ENCODE measurements around the gene AIRE.
"Not testable (repeated sequence)": the region's sequence is repeated elsewhere in the genome, so short reads cannot be mapped to it uniquely, and the experiment has no call there.

Gene AIRE

DNA sequence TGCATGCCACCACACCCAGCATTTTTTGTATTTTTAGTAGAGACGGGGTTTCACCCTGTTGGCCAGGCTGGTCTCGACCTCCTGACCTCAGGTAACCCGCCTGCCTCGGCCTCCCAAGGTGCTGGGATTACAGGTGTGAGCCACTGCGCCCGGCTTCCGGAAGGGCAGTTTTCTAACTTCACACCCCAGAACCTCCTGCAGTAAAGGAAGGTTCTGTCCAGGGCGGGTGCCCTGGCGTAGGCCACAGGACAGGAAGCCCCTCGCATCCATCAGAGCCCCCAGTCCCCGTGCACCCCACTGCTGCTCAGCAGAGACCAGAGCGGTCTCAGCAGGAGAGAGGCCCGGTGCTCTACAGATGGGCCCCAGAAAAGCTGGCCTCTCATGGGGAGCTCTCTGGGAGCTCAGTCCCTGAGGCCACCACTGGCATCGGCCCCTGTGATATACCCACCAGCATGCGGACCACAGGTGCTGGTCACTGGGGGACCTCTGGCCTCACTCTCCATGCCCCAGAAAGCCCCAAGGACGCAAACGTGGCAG lies 19.9 kb upstream of the AIRE start:
- FAIRE-seq (no peak), DNase-seq (ENCODE audit: low spot score) (no peak)

DNA sequence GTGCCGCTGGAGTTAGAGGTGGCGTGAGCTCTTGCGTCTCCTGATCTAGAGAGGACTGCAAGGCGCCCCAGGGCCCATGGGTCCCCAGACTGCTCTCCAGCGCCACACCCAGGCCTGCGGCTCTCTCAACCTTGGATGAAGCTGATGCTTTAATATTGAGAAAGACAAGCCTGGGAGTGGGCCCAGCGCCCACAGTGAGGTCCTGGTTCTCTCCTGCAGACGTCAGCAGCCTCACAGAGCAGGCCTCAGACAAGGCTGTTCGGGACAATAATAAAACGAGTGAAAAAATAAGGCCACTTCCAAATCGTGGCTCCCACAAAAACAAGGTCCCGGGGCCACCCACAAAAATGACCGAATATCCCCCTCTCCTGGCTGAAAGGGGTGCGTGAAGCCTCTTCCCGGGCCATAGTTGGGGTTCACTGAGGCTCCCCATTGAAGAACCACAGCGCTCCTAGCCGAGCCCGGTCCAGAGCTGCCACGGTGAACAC lies 18.0 kb upstream of the AIRE start:
- DNase-seq (ENCODE audit: low spot score): no peak
- no peak for FAIRE-seq

DNA sequence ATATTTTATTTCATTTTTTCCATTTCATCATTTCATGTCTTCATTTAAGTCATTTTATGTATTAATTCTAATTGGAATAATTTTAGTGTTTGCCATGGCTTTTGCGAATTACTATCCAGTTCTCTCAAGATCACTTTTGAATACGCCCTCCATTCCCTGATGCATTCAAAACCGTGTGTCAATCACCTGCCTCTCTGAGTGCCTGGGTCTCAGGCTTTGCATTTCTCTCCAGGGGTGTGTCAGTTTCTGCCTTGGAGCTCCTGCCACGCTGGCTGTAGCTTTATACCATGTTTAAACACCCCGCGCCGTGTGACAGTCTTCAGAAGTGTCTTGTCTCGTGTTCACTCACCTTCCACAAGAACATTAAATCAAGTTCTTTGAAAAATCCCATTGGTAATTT lies 16.6 kb upstream of the AIRE start:
- no peak for DNase-seq (ENCODE audit: low spot score)
- no peak for FAIRE-seq

DNA sequence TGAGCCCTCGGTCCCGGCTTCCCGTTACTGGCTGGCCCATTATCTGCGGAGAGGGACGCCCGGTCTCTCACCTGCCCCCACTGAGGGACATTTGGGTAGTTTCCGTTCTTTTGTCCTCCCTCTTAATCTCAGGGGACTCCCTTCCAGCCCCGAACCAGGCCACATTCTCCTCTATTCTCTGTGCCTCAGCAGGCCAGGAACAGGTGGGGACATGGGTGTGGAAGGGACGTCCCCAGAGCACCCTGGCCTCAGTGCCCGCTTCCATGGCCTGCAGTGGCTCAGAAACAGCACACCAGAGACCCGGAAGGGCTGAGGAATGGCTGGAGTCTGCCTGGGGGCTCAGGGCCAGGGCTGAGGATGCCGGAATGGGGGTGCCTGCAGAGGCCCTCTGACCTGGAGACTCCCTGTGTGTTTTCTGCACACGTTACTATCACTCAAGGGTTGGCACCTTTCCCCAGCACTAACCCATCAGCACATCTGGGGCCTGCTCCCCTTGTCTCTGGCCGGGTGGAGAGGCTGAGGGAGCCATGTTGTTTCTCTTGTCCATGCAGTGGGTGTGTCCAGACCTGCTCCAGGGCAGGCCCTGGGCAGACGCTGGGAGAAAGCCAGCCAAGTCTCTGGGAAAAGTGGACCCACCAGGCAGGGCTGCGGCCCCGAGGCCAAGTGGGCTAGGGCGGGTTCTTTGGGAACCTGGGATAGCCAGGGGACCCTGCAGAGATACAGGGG lies 14.0 kb upstream of the AIRE start:
- DNase-seq (ENCODE audit: low spot score) (no peak), FAIRE-seq (no peak)

DNA sequence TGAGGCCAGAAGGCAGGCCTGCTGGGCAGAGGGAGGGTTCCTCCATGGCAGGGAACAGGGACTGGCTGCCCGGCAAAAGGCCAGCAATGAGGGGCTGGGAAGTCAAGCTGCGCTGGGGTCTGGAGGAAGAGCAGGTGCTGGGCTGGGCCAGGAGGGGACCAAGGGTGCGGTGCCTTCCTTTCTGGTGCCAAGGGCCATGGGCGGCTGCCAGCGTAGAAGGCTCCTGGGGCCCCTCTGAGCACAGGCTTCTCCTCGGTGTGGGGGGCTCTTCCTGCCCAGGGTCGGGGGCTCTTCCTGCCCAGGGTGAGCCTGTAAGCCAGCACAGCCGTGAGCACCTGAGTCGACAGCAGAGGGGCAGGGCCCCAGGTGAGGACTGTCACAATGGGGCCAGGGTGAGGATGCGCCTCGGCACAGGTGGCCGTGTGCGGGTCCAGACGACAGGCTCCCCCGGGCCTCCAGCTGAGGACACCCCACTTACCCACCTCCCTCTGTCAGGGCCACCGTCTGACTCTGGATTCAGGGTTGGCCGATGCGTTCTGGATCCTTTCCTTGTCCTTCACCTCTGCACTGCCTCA lies 13.3 kb upstream of the AIRE start:
- FAIRE-seq: no peak
- DNase-seq (ENCODE audit: low spot score): no peak

DNA sequence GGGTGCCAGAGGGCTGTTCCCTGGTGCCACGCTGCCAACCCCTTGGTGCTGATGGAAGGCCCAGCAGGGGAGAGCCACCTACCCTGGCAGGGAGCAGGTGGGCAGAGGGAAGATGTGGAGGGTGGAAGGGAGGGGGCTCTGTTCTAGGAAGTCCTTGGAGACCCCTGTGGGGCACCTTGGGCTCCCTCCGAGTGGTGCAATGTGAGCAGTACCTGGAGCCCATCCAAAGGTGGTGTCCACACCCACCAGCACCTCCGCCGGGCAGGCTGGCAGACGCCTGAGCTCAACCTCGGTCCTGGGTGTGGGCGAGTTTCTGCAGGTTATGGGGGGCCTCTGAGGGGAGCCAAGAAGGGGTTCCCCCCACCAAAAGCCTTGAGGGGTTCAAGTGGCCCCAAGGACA lies 12.6 kb upstream of the AIRE start:
- no peak for DNase-seq (ENCODE audit: low spot score)
- FAIRE-seq: no peak

DNA sequence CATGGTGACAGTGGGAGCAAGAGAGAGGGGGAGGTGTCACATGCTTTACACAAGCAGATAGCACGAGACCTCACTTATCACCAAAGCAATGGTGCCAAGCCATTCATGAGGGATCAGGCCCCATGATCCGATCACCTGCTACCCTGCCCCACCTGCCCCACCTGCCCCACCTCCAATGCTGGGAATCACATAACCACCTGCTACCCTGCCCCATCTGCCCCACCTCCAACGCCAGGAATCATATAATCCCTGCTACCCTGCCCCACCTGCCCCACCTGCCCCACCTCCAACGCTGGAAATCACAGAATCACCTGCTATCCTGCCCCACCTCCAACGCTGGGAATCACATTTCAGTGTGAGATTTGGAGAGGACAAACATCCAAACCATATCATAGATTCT lies 10.6 kb upstream of the AIRE start:
- FAIRE-seq (no peak), DNase-seq (ENCODE audit: low spot score) (no peak)

DNA sequence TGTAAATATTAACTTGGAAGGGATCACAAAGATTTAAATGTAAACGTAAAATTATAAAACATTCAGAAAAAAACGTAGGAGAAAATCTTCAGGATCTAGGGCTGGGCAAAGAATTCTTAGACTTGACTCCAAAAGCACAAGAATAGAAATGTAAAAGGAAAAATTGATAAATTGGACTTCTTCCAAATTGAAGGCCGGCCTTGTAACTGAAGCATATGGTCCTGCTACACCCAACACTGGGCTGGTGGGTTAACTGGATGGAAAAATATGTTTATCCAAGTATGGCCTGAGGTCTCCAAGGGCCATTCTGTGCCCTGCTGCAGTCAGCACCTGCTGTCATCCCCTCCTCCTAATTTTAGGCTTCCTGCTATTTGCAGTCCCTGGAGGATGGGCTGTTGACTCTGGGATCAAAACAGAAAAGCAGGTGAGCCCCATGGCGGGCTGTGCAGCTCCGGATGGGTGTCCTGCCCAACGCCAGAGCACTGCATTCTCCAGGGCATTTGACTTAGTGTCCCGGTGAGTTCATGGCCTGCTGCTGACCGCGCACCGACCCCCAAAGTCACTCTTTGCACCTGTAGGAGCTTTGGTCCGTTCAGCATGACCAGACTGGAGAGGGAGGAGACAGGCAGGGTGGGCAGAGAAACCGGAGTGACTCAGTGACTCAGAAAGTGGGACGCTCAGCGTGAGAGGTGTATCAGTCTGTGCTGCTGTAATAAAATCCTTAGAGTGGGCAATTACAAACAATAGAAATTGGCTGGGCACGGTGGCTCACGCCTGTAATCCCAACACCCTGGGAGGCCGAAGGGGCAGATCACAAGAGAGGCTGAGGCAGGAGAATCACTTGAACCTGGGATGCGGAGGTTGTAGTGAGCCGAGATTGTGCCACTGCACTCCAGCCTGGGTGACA lies 6.1 kb upstream of the AIRE start:
- no peak for FAIRE-seq

DNA sequence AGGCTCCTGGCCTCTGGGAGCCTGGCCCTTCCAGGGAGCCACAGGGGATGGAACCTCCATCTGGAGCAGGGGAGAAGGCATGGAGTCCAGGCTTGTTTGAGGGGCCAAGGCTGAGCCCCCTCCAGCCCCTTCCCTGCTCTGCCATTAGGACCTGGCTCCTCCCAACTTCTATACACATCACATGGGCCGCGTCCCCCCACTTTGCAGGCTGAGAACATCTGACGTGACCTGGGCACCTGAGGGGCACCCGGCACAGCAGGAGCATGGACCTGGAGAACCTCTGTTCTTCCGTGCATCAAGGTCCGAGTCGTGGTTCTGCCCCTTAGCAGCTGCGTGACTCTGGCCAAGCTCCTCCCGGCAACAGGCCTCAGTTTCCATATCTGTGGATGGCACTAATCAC lies 3.9 kb upstream of the AIRE start:
- DNase-seq (ENCODE audit: low spot score) (no peak), FAIRE-seq (no peak)

More for the DNA sequence above, 6.1 kb upstream of the AIRE start:
- DNase-seq (ENCODE audit: low spot score): no peak

DNA sequence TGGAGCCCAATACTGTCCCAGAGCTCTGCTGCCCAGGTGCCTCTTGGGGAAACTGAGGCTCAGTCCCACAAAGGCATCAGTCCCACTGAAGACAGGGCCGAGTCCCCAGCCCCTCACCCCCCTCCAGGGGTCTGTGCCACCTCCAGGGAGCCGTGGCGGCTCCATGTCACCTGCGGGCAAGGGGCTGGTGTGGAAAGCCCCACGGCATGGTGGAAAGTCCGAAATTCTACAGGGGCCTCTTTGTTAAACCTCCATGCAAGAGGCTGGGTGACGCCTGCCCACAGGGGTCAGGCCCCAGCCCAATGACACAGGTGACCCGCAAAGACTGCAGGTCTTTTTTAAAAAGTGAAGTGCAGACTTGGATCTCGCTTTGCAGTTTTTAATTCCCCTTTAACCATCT lies 3.3 kb upstream of the AIRE start:
- FAIRE-seq (no peak), DNase-seq (ENCODE audit: low spot score) (no peak)

DNA sequence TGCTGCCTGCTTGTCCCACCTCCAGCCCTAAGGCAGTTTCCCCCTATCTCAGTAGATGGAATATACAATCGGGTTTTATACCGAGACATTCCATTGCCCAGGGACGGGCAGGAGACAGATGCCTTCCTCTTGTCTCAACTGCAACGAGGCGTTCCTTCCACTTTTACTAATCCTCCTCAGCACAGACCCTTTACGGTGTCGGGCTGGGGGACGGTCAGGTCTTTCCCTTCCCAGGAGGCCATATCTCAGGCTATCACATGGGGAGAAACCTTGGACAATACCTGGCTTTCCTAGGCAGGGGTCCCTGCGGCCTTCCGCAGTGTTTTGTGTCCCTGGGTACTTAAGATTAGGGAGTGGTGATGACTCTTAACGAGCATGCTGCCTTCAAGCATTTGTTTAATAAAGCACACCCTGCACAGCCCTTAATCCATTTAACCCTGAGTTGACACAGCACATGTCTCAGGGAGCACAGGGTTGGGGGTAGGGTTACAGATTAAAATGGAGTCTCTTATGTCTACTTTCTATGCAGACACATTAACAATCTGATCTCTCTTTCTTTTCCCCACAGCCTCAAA lies 2.4 kb upstream of the AIRE start:
- FAIRE-seq; DNase-seq (ENCODE audit: low spot score): not testable (repeated sequence)

DNA sequence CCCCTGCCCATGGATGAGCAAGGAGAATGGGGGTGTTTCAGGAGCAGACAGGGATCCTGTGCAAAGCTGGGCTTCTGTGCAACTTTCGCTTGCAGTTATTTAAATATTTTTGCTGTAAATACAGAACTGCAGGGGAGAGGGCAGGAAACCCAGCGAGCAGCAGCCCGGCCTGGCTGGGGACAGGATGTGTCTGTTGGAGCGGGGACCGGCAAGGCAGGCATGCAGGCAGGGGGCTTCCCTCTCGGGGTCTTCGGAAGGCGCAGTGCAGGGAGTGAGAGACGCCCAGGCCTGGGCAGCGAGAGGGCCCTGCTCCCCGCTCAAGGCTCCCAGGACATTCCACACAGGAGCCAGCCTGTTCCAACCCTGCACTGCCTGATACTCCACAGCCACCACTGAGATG lies 1.7 kb upstream of the AIRE start:
- DNase-seq (ENCODE audit: low spot score) (no peak), FAIRE-seq (no peak)

DNA sequence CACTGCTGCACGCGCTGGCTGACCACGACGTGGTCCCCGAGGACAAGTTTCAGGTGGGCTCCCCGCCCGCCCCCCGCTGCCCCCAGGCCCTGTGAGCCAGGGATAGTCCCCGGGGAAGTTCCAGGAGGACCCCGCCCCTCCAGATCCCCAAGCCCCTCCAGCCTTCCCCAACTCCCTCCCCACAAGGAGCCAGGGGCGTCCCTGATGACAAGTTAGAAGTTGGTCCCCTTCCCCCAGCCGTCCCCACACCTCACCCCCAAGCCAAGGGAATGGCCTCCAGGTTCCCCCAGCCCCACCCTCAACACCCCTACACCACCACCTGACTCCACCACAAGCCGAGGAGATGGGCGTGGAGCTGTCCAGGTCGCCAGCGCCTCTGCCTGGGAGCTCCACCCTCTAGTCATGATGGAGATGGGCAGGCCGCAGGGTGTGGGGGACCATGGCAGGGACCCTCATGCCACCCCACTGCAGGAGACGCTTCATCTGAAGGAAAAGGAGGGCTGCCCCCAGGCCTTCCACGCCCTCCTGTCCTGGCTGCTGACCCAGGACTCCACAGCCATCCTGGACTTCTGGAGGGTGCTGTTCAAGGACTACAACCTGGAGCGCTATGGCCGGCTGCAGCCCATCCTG lies 525 bp downstream of the AIRE start:
- DNase-seq (ENCODE audit: low spot score): no peak
- no peak for FAIRE-seq

DNA sequence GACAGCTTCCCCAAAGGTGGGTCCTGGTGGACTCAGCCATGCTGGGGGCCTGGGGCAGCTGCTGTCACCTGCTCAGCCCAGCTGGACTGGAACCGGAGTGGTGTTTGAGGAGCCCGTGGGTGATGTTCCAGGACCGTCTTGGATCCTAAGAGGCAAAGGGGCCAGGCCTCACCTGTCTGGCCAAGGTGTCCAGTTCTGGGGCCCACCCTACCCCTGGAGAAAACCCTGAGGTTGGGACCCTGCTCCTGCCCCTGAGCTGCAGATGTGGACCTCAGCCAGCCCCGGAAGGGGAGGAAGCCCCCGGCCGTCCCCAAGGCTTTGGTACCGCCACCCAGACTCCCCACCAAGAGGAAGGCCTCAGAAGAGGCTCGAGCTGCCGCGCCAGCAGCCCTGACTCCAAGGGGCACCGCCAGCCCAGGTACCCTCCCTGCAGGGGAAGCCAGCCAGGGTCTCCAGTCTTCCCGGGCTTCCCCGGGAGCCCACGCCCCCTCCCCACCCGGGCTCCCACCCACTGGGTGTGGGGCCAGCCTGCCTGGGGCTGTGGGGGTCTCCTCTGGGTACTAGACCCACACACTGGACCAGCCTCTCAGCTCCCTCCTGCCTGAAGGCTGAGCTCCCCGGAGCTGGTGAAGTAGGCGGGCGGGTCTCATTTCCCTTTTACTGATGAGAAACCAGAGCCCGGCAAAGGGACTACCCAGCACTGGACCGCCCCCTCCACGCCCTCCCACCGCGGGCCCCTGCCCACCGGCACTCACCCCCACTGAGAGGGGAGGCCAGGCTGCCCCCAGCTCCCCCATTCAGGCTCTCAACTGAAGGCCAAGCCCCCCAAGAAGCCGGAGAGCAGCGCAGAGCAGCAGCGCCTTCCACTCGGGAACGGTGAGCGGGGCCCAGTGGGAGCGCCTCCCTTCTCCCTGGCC lies 1.3 kb downstream of the AIRE start:
- DNase-seq (ENCODE audit: low spot score) (no peak), FAIRE-seq (no peak)

DNA sequence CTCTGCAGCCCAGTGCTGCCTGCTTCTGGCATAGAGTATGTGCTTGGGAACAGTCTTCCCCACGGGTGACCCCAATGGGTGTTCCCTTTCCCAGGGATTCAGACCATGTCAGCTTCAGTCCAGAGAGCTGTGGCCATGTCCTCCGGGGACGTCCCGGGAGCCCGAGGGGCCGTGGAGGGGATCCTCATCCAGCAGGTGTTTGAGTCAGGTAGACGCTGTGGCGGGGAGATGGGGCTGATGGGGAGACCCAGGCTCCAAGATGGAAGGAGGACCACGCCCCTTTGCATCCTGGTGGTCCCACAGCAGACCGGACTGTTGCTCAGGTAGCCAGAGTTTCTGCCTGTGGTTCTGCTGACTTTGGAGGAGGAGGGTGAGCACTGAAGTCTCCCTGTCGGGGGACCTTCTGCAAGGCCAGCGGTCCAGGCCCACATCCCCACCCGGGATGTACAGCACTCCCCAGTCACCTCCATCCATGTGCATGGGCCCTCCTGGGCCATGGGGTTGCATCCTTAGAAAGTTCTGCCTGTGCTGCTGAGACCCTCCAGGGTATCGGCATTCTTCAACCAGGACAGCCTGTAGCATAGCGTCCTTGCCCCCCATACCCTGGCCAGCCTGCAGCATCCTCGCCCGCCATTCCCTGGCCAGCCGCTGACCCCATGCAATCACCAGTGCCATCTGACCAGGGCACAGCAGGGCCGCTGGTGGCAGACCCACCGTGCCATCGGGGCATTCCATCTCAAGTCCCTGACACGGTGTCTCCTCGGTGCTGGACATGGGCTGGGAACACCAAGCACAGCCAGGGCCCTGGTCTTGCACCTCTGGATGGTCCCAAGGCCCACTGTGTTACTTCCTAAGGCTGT lies 2.8 kb downstream of the AIRE start:
- DNase-seq (ENCODE audit: low spot score) (no peak), FAIRE-seq (no peak)

DNA sequence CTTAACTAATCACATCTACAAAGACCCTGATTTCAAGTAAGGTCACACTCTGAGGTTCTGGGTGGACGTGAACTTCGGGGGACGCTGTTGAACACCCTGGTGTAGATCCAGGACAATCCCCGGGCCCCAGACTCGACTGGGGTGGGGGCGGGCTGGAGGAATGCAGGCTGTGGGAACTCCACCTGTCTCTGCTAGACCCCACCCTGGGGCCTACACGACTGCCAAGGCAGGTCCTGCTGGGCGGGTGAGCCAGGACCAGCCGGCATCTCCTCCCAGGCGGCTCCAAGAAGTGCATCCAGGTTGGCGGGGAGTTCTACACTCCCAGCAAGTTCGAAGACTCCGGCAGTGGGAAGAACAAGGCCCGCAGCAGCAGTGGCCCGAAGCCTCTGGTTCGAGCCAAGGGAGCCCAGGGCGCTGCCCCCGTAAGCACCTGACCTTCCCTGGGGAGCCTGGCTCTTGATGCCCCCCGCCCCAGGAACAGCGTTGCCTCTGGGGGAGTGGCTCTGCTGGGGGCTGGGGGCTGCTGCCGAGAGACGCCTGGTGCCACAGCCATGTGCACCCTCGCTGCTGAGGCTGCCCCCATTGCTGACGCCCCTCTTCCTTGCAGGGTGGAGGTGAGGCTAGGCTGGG lies 3.8 kb downstream of the AIRE start:
- DNase-seq (ENCODE audit: low spot score) (no peak), FAIRE-seq (no peak)

DNA sequence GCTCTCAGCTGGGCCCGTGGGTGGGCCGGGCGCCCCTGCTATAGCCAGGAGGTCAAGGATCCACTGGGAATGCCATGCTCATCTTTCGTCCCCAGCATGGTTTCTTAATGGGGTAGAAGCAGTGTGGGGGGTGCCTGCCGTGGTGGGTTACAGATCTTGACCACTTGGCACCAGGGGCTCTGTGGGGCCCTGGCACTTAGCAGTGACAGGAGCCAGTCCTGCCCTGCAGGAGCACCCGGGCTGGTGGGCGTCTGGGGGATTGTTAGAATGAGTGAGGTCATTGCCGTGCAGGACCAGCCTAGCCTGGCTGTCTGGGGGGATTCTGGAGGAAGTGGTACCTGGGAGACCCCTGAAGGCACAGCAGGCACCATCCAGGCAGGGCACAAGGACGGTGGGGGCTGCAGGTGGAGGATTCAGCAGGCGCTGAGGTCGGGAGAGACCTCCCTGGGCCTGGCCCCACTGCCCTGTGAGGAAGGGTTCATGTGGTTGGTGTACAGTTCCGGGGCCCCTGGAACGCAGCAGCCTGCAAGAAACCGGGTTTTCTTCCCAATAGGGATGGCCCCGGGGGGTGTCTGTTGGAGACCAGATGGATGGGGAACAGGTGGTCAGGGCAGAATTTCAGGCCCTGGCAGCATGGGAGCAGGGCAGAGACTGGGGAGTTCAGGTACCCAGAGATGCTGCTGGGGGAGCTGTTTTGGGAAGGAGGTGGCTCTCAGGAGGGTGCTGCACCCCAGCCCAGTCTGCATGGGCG lies 4.8 kb downstream of the AIRE start:
- DNase-seq (ENCODE audit: low spot score) (no peak), FAIRE-seq (no peak)
